ENCODE results near the gene DGKG.
A peak's percentile ranks its signal among the peaks of the same experiment; 100 is the strongest.

DGKG gene

GRCh38 chr3:186099178-186099577, 262.9 kb downstream of the DGKG start:
- DNase-seq, result no peak

GRCh38 chr3:186098740-186099139, 263.3 kb downstream of the DGKG start:
- DNase-seq, result no peak

GRCh38 chr3:186097663-186098451, 264.2 kb downstream of the DGKG start:
- peak; percentile 28 for DNase-seq

GRCh38 chr3:186097317-186097662, 264.7 kb downstream of the DGKG start:
- DNase-seq, result no peak

All from MV-4-11 (cell line).